WTC11 (cell line): ENCODE data around the gene CYRIA. TPM values are rescaled to one million over a fixed set of nuclear protein-coding genes. Genes with fewer than 3 reads are reported as not detected.

ENCODE experiments used
- ATAC-seq: fragments of 200-7000 bp; cut with Tn5 transposase; 2 replicates; pipeline ENCODE4 v1.10.0; 2021; ENCODE audit warnings: mild to moderate bottlenecking, moderate library complexity
- CTCF ChIA-PET: fragments of 300-600 bp; sonication (Branson Sonifier 250); formaldehyde crosslinking; loops from one replicate; lab custom pipeline; 2021; ENCODE audit warnings: antibody characterized with exemption; lab: Charles Lee
- POLR2A ChIA-PET: fragments of 350-600 bp; sonication (Branson Sonifier 250); formaldehyde crosslinking; loops from one replicate; lab custom pipeline; 2021; ENCODE audit warnings: antibody characterized with exemption; lab: Charles Lee
- DNase-seq: peaks from one replicate; pipeline ENCODE4 v3.0.0; 2021; ENCODE audit warnings: low spot score
- H3K27ac Mint-ChIP-seq: 2 replicates; pipeline ENCODE4 v1.8.0; 2021; ENCODE audit warnings: mixed read lengths
- H3K27me3 Mint-ChIP-seq: 2 replicates; pipeline ENCODE4 v1.8.0; 2021; ENCODE audit warnings: low read depth, mild to moderate bottlenecking, moderate library complexity, mixed read lengths
- H3K36me3 Mint-ChIP-seq: 2 replicates; pipeline ENCODE4 v1.8.0; 2021; ENCODE audit warnings: mixed read lengths
- H3K4me1 Mint-ChIP-seq: 2 replicates; pipeline ENCODE4 v1.8.0; 2022; ENCODE audit warnings: mixed read lengths
- H3K4me3 Mint-ChIP-seq: 2 replicates; pipeline ENCODE4 v1.8.0; 2021; ENCODE audit warnings: mild to moderate bottlenecking, moderate library complexity, mixed read lengths
- H3K9me3 Mint-ChIP-seq: 2 replicates; pipeline ENCODE4 v1.8.0; 2021; ENCODE audit warnings: mixed read lengths
- ELF4 ChIP-seq: sonication (generic); formaldehyde crosslinking; IDR thresholded peaks from 2 replicates; pipeline ENCODE4 v1.8.1; 2022; ENCODE audit warnings: low read depth, mild to moderate bottlenecking, moderate library complexity, missing genetic modification reagents
- ESRRA ChIP-seq: sonication (generic); formaldehyde crosslinking; IDR thresholded peaks from 2 replicates; pipeline ENCODE4 v1.8.1; 2022; ENCODE audit warnings: mild to moderate bottlenecking, missing genetic modification reagents, borderline replicate concordance
- GRHL2 ChIP-seq: fragments of 250-450 bp; sonication (Bioruptor Pico); IDR thresholded peaks from 2 replicates; pipeline ENCODE4 v1.8.0; 2022; ENCODE audit warnings: mild to moderate bottlenecking, moderate library complexity; ENCODE audit not compliant: insufficient replicate concordance, severe bottlenecking
- GTF2I ChIP-seq: fragments of 250-450 bp; sonication (Bioruptor Pico); conservative IDR thresholded peaks from 2 replicates; pipeline ENCODE4 v1.4.0; 2021; ENCODE audit warnings: mild to moderate bottlenecking
- NFE2L1 ChIP-seq: sonication (generic); formaldehyde crosslinking; IDR thresholded peaks from 2 replicates; pipeline ENCODE4 v1.8.1; 2023; ENCODE audit warnings: missing genetic modification reagents
- NR1H2 ChIP-seq: sonication (generic); formaldehyde crosslinking; IDR thresholded peaks from 2 replicates; pipeline ENCODE4 v1.9.0; 2021; ENCODE audit warnings: mild to moderate bottlenecking, moderate library complexity, missing genetic modification reagents
- RELA ChIP-seq: sonication (generic); formaldehyde crosslinking; IDR thresholded peaks from 2 replicates; pipeline ENCODE4 v1.8.1; 2022; ENCODE audit warnings: missing genetic modification reagents, mild to moderate bottlenecking, borderline replicate concordance
- SMAD4 ChIP-seq: sonication (generic); formaldehyde crosslinking; IDR thresholded peaks from 2 replicates; pipeline ENCODE4 v1.8.0; 2022; ENCODE audit warnings: mild to moderate bottlenecking, missing genetic modification reagents
- SOX15 ChIP-seq: fragments of 250-450 bp; sonication (Bioruptor Pico); IDR thresholded peaks from 2 replicates; pipeline ENCODE4 v1.9.0; 2021; ENCODE audit warnings: mild to moderate bottlenecking
- TEAD4 ChIP-seq: sonication (generic); formaldehyde crosslinking; IDR thresholded peaks from 2 replicates; pipeline ENCODE4 v1.8.0; 2022; ENCODE audit warnings: mild to moderate bottlenecking, missing genetic modification reagents
- TP53 ChIP-seq: sonication (generic); formaldehyde crosslinking; IDR thresholded peaks from 2 replicates; pipeline ENCODE4 v1.8.1; 2023; ENCODE audit warnings: mild to moderate bottlenecking, missing genetic modification reagents
- ZNF219 ChIP-seq: sonication (generic); formaldehyde crosslinking; IDR thresholded peaks from 2 replicates; pipeline ENCODE4 v1.8.0; 2023; ENCODE audit warnings: missing genetic modification reagents, mild to moderate bottlenecking, borderline replicate concordance
- ZNF416 ChIP-seq: fragments of 250-450 bp; sonication (Bioruptor Pico); IDR thresholded peaks from 2 replicates; pipeline ENCODE4 v1.9.0; 2021; ENCODE audit warnings: mild to moderate bottlenecking, inconsistent platforms
- total RNA-seq: library from RNA; stranded (reverse); gene quantifications from 3 replicates; pipeline ENCODE4 v1.2.3, GENCODE V29; 2021
- TF ChIP-seq, protein P1 (sequence below): sonication (generic); formaldehyde crosslinking; IDR thresholded peaks from 2 replicates; pipeline ENCODE4 v1.8.0; 2023; ENCODE audit warnings: missing genetic modification reagents
- TF ChIP-seq, protein P2 (sequence below): fragments of 250-450 bp; sonication (Bioruptor Pico); IDR thresholded peaks from 2 replicates; pipeline ENCODE4 v1.8.0; 2021; ENCODE audit warnings: mild to moderate bottlenecking
- TF ChIP-seq, protein P3 (sequence below): sonication (generic); formaldehyde crosslinking; IDR thresholded peaks from 2 replicates; pipeline ENCODE4 v1.8.0; 2023; ENCODE audit warnings: mild to moderate bottlenecking, missing genetic modification reagents
- TF ChIP-seq, protein P4 (sequence below): sonication (generic); formaldehyde crosslinking; IDR thresholded peaks from 2 replicates; pipeline ENCODE4 v1.8.1; 2022; ENCODE audit warnings: low read depth, mild to moderate bottlenecking, moderate library complexity, missing genetic modification reagents, borderline replicate concordance
- TF ChIP-seq, protein P5 (sequence below): sonication (generic); formaldehyde crosslinking; IDR thresholded peaks from 2 replicates; pipeline ENCODE4 v1.8.0; 2022; ENCODE audit warnings: mild to moderate bottlenecking, missing genetic modification reagents
- TF ChIP-seq, protein P6 (sequence below): fragments of 200-600 bp; IDR thresholded peaks from 2 replicates; pipeline ENCODE4 v1.8.0; 2022; ENCODE audit warnings: antibody characterized with exemption

CYRIA gene
- total RNA-seq, 1 experiment from 2014 or later: 8.3 TPM

DNA sequence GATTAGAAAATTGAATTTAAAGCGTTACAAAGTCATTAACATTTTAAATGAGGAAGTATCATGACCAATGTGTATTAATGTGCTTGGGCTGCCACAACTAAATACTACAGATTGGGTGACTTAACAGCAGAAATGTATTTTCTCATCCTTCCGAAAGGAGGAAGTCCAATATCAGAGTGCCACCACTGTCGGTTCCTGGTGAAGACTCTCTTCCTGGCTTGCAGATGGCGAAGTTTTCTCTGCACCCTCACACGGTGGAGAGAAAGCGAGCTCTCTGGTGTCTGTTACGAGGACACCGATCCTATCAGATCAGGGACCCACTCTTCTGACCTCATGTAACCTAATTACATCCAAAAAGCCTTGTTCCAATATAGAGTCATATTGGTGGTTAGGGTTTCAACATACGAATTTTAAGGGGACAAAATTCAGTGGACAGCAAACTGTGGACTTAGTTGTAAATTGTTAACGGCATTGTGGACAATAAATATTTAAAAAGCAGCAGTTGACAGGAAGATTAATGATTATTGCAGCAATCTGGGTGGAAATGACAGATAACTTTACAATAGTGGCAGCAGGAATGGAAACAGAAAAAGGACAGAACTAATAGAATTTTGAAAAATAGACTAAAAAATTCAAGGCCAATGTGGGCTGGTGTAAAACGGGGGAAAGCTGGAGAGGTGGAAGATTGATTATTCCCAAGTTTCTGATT, 35.1 kb upstream of the CYRIA start (continued):
- TF ChIP-seq, protein P1, sequence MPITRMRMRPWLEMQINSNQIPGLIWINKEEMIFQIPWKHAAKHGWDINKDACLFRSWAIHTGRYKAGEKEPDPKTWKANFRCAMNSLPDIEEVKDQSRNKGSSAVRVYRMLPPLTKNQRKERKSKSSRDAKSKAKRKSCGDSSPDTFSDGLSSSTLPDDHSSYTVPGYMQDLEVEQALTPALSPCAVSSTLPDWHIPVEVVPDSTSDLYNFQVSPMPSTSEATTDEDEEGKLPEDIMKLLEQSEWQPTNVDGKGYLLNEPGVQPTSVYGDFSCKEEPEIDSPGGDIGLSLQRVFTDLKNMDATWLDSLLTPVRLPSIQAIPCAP (CRISPR knock-in tag): no peak
- no peak for TF ChIP-seq ESRRA (CRISPR knock-in tag)
- TF ChIP-seq RELA: no peak
- TF ChIP-seq, protein P2, sequence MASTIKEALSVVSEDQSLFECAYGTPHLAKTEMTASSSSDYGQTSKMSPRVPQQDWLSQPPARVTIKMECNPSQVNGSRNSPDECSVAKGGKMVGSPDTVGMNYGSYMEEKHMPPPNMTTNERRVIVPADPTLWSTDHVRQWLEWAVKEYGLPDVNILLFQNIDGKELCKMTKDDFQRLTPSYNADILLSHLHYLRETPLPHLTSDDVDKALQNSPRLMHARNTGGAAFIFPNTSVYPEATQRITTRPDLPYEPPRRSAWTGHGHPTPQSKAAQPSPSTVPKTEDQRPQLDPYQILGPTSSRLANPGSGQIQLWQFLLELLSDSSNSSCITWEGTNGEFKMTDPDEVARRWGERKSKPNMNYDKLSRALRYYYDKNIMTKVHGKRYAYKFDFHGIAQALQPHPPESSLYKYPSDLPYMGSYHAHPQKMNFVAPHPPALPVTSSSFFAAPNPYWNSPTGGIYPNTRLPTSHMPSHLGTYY: no peak
- no peak for TF ChIP-seq SOX15 (CRISPR knock-in tag)
- TF ChIP-seq, protein P3, sequence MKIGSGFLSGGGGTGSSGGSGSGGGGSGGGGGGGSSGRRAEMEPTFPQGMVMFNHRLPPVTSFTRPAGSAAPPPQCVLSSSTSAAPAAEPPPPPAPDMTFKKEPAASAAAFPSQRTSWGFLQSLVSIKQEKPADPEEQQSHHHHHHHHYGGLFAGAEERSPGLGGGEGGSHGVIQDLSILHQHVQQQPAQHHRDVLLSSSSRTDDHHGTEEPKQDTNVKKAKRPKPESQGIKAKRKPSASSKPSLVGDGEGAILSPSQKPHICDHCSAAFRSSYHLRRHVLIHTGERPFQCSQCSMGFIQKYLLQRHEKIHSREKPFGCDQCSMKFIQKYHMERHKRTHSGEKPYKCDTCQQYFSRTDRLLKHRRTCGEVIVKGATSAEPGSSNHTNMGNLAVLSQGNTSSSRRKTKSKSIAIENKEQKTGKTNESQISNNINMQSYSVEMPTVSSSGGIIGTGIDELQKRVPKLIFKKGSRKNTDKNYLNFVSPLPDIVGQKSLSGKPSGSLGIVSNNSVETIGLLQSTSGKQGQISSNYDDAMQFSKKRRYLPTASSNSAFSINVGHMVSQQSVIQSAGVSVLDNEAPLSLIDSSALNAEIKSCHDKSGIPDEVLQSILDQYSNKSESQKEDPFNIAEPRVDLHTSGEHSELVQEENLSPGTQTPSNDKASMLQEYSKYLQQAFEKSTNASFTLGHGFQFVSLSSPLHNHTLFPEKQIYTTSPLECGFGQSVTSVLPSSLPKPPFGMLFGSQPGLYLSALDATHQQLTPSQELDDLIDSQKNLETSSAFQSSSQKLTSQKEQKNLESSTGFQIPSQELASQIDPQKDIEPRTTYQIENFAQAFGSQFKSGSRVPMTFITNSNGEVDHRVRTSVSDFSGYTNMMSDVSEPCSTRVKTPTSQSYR (CRISPR knock-in tag): no peak
- TF ChIP-seq, all 79 proteins: peak for 0

DNA sequence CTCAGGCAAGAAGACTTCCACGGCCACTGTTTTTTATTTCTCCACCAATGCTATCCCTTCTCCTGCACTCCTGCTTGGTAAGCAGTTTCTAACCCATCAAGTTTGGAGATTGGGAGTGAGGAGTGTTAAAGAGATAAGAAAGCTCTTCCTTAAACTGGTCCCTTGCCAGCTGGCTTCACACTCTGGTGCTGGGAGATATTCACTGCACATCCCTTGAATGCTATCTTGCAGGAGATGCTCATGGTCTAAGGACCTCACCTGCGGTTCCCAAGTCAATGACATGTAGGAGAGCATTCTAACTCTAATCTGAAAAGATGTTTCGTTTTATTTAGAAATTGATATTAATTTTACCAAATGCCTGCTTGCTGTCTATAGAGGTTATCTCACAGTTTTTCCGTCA, 28.2 kb upstream of the CYRIA start:
- Mint-ChIP-seq H3K4me1 (no peaks in the 10 kb centered on the region), H3K27ac (no peak overlapping the region; the same call in 1 of the 2 replicates), H3K4me3 (no peak overlapping the region), H3K27me3 (no peaks in the 10 kb centered on the region), H3K9me3 (peaks cover 12% of the 10 kb centered on the region), H3K36me3 (no peaks in the 10 kb centered on the region)
- DNase-seq: no peak
- CTCF ChIA-PET: no interaction called here
- ATAC-seq: no peak
- POLR2A ChIA-PET: no interaction called here
- TF ChIP-seq, protein P4, sequence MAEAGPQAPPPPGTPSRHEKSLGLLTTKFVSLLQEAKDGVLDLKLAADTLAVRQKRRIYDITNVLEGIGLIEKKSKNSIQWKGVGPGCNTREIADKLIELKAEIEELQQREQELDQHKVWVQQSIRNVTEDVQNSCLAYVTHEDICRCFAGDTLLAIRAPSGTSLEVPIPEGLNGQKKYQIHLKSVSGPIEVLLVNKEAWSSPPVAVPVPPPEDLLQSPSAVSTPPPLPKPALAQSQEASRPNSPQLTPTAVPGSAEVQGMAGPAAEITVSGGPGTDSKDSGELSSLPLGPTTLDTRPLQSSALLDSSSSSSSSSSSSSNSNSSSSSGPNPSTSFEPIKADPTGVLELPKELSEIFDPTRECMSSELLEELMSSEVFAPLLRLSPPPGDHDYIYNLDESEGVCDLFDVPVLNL (CRISPR knock-in tag): no peak

DNA sequence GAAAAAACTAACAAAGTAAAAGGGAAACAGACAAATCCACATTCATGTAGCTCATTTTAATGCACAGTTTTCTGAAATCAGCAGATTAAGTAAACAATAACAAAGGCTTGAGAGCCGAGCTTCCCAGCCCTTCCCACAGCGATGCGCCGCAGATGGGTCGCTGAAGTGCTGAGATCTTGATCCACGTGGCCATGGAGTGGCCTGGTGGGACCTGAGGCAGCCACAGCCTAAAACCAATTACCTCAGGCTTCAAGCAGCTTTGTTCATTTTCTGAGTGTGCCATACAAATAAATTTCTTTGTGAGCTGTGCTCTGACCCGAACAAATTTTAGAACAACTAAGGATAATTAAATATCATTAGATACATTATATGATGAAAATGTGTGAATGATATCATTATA, 25.6 kb upstream of the CYRIA start:
- no peak overlapping the region for H3K4me3 Mint-ChIP-seq
- POLR2A ChIA-PET: no interaction called here

DNA sequence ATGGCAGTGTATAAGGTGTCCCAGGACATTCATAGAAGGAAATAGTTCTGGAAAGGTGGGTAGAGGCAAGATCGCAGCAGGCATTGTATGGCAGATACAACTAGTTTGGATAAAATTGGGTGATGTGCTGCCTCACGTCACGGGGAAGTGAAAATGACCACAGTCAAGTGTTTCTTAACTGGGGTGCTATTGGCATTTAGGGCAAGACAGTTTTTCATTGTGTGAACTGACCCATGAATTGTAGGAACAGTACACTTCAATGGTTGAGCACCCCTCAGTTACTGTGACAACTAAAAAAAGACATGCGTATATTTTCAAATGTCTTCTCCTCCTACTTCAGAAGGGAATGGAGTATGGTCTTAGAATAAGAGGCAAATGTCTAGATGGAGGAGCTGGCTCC, 22.3 kb upstream of the CYRIA start:
- ChIA-PET CTCF (interaction anchor here (1.0 kb wide), 1 partner anchor 87 kb away, joined by 3 read pairs; no protein-coding TSS in a partner anchor), POLR2A (no interaction called here)
- no peak for DNase-seq
- Mint-ChIP-seq H3K27ac (no peak overlapping the region), H3K4me3 (no peak overlapping the region), H3K36me3 (no peaks in the 10 kb centered on the region), H3K27me3 (no peaks in the 10 kb centered on the region), H3K9me3 (no peaks in the 10 kb centered on the region), H3K4me1 (no peaks in the 10 kb centered on the region)
- ATAC-seq: no peak
- no peak for TF ChIP-seq ELF4 (CRISPR knock-in tag)
- TF ChIP-seq SMAD4 (CRISPR knock-in tag): no peak
- no peak for TF ChIP-seq GTF2I (CRISPR knock-in tag)
- TF ChIP-seq, protein P5, sequence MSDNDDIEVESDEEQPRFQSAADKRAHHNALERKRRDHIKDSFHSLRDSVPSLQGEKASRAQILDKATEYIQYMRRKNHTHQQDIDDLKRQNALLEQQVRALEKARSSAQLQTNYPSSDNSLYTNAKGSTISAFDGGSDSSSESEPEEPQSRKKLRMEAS (CRISPR knock-in tag): no peak
- no peak for TF ChIP-seq GRHL2 (CRISPR knock-in tag)
- no peak for TF ChIP-seq NR1H2 (CRISPR knock-in tag)
- TF ChIP-seq TEAD4 (CRISPR knock-in tag): no peak
- TF ChIP-seq, protein P1 (CRISPR knock-in tag): no peak
- no peak for TF ChIP-seq ZNF219 (CRISPR knock-in tag)
- TF ChIP-seq TP53: no peak

More for the DNA sequence above, 25.6 kb upstream of the CYRIA start:
- TF ChIP-seq, protein P6, sequence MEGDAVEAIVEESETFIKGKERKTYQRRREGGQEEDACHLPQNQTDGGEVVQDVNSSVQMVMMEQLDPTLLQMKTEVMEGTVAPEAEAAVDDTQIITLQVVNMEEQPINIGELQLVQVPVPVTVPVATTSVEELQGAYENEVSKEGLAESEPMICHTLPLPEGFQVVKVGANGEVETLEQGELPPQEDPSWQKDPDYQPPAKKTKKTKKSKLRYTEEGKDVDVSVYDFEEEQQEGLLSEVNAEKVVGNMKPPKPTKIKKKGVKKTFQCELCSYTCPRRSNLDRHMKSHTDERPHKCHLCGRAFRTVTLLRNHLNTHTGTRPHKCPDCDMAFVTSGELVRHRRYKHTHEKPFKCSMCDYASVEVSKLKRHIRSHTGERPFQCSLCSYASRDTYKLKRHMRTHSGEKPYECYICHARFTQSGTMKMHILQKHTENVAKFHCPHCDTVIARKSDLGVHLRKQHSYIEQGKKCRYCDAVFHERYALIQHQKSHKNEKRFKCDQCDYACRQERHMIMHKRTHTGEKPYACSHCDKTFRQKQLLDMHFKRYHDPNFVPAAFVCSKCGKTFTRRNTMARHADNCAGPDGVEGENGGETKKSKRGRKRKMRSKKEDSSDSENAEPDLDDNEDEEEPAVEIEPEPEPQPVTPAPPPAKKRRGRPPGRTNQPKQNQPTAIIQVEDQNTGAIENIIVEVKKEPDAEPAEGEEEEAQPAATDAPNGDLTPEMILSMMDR: no peak
- TF ChIP-seq NFE2L1 (CRISPR knock-in tag) (no peak), ZNF416 (no peak)
- TF ChIP-seq, all 79 proteins: peak for 0
- no peak for ATAC-seq
- H3K27me3 Mint-ChIP-seq: no peaks in the 10 kb centered on the region
- DNase-seq: no peak
- CTCF ChIA-PET: no interaction called here
- H3K27ac Mint-ChIP-seq: no peak overlapping the region
- no peaks in the 10 kb centered on the region for H3K9me3 Mint-ChIP-seq
- H3K36me3 Mint-ChIP-seq: no peaks in the 10 kb centered on the region
- H3K4me1 Mint-ChIP-seq: no peaks in the 10 kb centered on the region
